SK-N-MC (cell line): ENCODE data around the gene DCDC2C.

Experiments used
- EZH2 ChIP-seq: fragments of 200-600 bp; sonication (generic); IDR thresholded peaks from one replicate; pipeline ENCODE4 v1.6.1; 2017; ENCODE audit warnings: antibody characterized with exemption
- FOXP2 ChIP-seq: optimal IDR thresholded peaks from 2 replicates; pipeline ENCODE3; 2011; ENCODE audit warnings: mild to moderate bottlenecking, moderate library complexity; ENCODE audit not compliant: insufficient read depth; ENCODE audit errors: extremely low read length, control extremely low read depth
- POLR2AphosphoS5 ChIP-seq: IDR thresholded peaks from 2 replicates; pipeline ENCODE4 v1.6.1; 2012; ENCODE audit warnings: mild to moderate bottlenecking, low read depth, low read length, borderline replicate concordance

GRCh38 chr2:3656762-3657721 is 46.3 kb upstream of the DCDC2C start:
- no peak for TF ChIP-seq EZH2
- TF ChIP-seq POLR2AphosphoS5 = no peak
- TF ChIP-seq FOXP2 = no peak
